Chondrocyte (in vitro differentiated cells): Measurements from ENCODE around the gene CAPNS1. TPM values are rescaled to one million over a fixed set of nuclear protein-coding genes. Genes with fewer than 3 reads are reported as not detected.
"Not testable (repeated sequence)": the region's sequence is repeated elsewhere in the genome, so short reads cannot be mapped to it uniquely, and the experiment has no call there.

Experiments
- DNase-seq: peaks from one replicate; pipeline ENCODE4 v3.0.0; 2021; ENCODE audit warnings: mixed read lengths, low spot score
- H3K27ac Mint-ChIP-seq: one replicate; pipeline ENCODE4 v1.8.0; 2021; ENCODE audit warnings: mild to moderate bottlenecking, moderate library complexity, mixed read lengths; ENCODE audit not compliant: unreplicated experiment
- H3K27me3 Mint-ChIP-seq: 2 replicates; pipeline ENCODE4 v1.8.0; 2021; ENCODE audit warnings: low read depth, mixed read lengths
- H3K36me3 Mint-ChIP-seq: 2 replicates; pipeline ENCODE4 v1.8.0; 2021; ENCODE audit warnings: low read depth, mixed read lengths
- H3K4me1 Mint-ChIP-seq: 2 replicates; pipeline ENCODE4 v1.8.0; 2021; ENCODE audit warnings: low read depth, mild to moderate bottlenecking, mixed read lengths
- H3K4me3 Mint-ChIP-seq: one replicate; pipeline ENCODE4 v1.8.0; 2021; ENCODE audit warnings: mild to moderate bottlenecking, moderate library complexity, mixed read lengths; ENCODE audit not compliant: unreplicated experiment
- H3K9me3 Mint-ChIP-seq: 2 replicates; pipeline ENCODE4 v1.8.0; 2021; ENCODE audit warnings: low read depth, mixed read lengths
- total RNA-seq: library from RNA; stranded (reverse); gene quantifications from 3 replicates; pipeline ENCODE4 v1.2.1, GENCODE V29; 2021
- TF ChIP-seq, protein P1 (sequence below): fragments of 200-600 bp; sonication (generic); IDR thresholded peaks from 2 replicates; pipeline ENCODE4 v1.5.0; 2021; ENCODE audit warnings: antibody characterized with exemption, mild to moderate bottlenecking, moderate library complexity

CAPNS1 gene
- total RNA-seq, 1 donor from 2014 or later, result 762 TPM

DNA sequence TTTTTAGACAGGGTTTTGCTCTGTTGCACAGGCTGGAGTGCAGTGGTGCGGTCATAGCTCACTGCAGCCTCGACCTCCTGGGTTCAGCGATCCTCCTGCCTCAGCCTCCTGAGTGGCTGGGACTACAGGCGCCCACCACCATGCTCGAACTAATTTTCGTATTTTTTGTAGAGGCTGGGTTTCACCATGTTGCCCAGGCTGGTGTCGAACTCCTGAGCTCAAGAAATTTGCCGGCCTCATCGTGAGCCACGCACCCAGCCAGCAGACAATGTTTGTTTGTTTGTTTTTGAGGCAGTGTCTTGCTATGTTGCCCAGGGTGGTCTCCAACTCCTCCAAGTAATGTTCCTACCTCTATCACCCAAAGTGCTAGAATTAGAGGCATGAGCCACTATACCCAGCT, 13.3 kb downstream of the CAPNS1 start:
- H3K4me3 Mint-ChIP-seq, result no peak overlapping the region

DNA sequence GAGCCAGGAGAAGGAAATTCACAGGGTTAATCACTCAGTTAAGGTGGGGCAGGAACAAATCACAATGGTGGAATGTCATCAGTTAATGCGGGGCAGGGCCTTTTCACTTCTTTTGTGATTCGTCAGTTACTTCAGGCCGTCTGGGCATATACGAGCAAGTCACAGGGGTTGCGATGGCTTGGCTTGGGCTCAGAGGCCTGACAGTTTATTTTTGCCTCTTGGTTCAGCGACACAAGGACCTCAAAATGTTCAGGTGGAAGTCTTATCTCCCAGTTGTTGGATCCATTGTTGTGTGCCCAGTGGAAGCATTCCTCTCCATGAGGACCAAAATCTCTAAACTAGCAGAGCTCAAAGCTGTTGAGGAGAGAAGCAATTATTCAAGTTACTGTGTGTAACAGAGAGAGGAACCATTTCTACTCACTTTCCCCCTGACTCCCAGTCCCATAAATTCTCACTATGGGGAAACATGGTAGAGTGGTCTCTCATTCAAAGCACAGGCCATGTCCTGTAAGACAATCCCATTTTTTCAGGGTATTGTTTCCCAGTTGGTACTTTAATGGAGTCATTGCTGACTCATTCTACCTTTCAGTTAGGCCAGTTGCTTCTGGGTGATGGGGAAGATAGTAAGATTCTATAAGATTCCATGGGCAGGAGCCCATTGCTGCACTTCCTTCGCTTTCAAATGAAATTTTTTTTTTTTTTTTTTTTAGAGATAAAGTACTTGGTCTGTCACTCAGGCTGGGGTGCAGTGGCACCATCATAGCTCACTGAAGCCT, 21.1 kb downstream of the CAPNS1 start:
- no peak overlapping the region for H3K4me3 Mint-ChIP-seq
- H3K27ac Mint-ChIP-seq, result no peak overlapping the region
- H3K4me1 Mint-ChIP-seq, result no peaks in the 10 kb centered on the region
- TF ChIP-seq, protein P1, sequence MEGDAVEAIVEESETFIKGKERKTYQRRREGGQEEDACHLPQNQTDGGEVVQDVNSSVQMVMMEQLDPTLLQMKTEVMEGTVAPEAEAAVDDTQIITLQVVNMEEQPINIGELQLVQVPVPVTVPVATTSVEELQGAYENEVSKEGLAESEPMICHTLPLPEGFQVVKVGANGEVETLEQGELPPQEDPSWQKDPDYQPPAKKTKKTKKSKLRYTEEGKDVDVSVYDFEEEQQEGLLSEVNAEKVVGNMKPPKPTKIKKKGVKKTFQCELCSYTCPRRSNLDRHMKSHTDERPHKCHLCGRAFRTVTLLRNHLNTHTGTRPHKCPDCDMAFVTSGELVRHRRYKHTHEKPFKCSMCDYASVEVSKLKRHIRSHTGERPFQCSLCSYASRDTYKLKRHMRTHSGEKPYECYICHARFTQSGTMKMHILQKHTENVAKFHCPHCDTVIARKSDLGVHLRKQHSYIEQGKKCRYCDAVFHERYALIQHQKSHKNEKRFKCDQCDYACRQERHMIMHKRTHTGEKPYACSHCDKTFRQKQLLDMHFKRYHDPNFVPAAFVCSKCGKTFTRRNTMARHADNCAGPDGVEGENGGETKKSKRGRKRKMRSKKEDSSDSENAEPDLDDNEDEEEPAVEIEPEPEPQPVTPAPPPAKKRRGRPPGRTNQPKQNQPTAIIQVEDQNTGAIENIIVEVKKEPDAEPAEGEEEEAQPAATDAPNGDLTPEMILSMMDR, result no peak
- H3K27me3 Mint-ChIP-seq, result no peaks in the 10 kb centered on the region
- no peak for DNase-seq
- peaks cover 11% of the 10 kb centered on the region for H3K36me3 Mint-ChIP-seq
- H3K9me3 Mint-ChIP-seq, result no peaks in the 10 kb centered on the region

More for the DNA sequence above, 13.3 kb downstream of the CAPNS1 start:
- H3K4me1 Mint-ChIP-seq, result no peaks in the 10 kb centered on the region
- no peaks in the 10 kb centered on the region for H3K27me3 Mint-ChIP-seq
- H3K36me3 Mint-ChIP-seq, result peaks cover 20% of the 10 kb centered on the region
- TF ChIP-seq, protein P1, result no peak
- no peaks in the 10 kb centered on the region for H3K9me3 Mint-ChIP-seq
- H3K27ac Mint-ChIP-seq, result no peak overlapping the region
- no peak for DNase-seq

DNA sequence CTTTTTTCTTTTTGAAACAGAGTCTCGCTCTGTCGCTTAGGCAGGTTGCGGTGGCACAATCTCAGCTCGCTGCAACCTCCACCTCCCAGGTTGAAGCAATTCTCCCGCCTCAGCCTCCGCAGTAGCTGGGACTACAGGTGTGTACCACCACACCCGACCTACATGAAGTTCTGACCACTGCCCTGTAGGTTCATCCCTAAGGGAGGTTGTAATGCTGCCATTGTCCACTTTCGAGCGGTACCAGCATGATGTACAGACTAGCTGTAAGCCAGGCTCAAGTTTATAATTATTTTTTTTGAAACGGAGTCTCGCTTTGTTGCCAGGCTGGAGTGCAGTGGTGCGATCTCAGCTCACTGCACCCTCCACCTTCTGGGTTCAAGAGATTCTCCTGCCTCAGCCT, 23.9 kb downstream of the CAPNS1 start:
- Mint-ChIP-seq H3K27ac (no peak overlapping the region), H3K4me3 (no peak overlapping the region), H3K36me3 (peaks cover 11% of the 10 kb centered on the region), H3K9me3 (no peaks in the 10 kb centered on the region), H3K27me3 (no peaks in the 10 kb centered on the region), H3K4me1 (no peaks in the 10 kb centered on the region)
- TF ChIP-seq, protein P1, result no peak
- no peak for DNase-seq

DNA sequence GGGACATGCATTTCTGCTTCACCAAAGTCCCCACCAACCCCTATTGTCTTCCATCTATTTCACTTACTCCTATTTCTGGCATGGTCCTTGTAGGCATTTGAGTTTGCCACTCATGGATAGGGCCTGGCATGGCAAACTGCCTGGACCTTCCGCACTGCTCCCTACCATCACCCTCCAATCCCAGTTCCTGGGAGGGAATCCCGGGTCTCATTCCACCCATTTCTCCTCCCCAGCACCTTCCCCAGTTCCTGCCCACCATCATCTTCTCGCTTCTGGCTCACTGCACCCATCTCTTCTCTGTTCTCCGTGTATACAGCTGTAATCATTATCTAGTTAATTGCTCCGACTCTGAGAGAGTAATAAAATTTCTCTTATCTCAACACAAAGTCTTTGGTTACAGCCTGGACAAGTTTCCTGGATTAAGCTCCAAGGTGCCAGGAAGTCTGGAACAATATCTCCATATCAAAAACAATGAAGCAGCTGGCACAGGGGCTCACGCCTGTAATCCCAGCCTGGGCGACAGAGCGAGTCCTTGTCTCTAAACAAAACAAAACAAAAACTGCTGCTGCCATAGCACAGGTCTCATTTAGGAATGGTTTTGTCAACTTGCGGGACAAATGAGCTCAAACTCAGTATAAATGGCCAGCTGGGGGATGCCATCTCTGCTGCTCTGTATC, 29.4 kb downstream of the CAPNS1 start:
- no peak overlapping the region for H3K27ac Mint-ChIP-seq
- H3K4me3 Mint-ChIP-seq, result no peak overlapping the region

DNA sequence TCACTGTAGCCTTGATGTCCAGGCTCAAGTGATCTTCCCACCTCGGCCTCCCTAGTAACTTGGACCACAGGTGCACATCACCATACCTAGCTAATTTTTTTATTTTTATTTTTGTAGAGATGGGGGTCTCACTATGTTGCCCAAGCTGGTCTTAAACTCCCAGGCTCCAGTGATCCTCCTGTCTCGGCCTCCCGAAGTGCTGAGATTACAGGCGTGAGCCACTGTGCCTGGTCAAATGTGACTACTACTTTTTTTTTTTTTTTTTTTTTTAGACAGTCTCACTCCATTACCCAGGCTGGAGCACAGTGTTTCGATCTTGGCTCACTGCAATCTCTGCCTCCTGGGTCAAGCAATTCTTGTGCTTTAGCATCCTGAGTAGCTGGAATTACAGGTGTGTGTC, 33.0 kb downstream of the CAPNS1 start:
- H3K36me3 Mint-ChIP-seq, result peaks cover 2% of the 10 kb centered on the region
- H3K4me3 Mint-ChIP-seq, result no peak overlapping the region
- no peak overlapping the region for H3K27ac Mint-ChIP-seq
- peaks cover 14% of the 10 kb centered on the region for H3K4me1 Mint-ChIP-seq
- H3K9me3 Mint-ChIP-seq, result peaks cover 2% of the 10 kb centered on the region
- no peaks in the 10 kb centered on the region for H3K27me3 Mint-ChIP-seq
- no peak for DNase-seq
- TF ChIP-seq, protein P1, result no peak

More for the DNA sequence above, 29.4 kb downstream of the CAPNS1 start:
- Mint-ChIP-seq H3K27me3 (no peaks in the 10 kb centered on the region), H3K36me3 (peaks cover 2% of the 10 kb centered on the region), H3K9me3 (no peaks in the 10 kb centered on the region), H3K4me1 (peaks cover 5% of the 10 kb centered on the region)
- DNase-seq, result no peak
- TF ChIP-seq, protein P1, result no peak

DNA sequence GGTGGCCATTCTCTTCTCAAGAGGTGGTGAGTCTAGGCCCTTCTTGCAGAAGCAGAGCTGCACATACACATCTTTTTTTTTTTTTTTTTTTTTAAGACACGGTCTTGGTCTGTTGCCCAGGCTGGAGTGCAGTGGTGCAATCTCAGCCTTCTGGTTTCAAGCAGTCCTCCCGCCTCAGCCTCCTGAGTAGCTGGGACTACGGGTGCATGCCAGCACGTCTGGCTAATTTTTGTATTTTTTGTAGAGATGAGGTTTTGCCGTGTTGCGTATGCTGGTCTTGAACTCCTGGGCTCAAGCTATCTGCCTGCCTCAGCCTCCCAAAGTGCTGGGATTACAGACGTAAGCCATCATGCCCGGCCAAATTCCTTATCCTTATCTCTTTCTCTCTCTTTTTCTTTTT, 34.0 kb downstream of the CAPNS1 start:
- H3K36me3 Mint-ChIP-seq, H3K27ac Mint-ChIP-seq, H3K9me3 Mint-ChIP-seq, H3K4me3 Mint-ChIP-seq, H3K27me3 Mint-ChIP-seq, DNase-seq: not testable (repeated sequence)
- H3K4me1 Mint-ChIP-seq, result peaks cover 14% of the 10 kb centered on the region

DNA sequence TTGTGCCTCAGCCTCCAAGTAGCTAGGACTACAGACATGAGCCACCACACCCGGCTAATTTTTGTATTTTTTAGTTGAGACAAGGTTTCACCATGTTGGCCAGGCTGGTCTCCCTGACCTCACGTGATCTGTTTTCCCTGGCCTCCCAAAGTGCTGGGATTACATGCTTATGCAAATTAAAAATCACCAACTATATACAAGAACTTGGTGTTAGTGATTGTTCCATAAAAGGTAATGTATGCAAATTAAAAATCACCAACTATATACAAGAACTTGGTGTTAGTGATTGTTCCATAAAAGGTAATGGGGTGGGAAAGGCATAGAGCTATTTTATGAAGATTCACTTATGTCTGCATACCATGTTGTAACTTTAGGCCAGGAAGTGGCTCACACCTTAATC, 39.2 kb downstream of the CAPNS1 start:
- not testable (repeated sequence) for DNase-seq, H3K27me3 Mint-ChIP-seq, H3K9me3 Mint-ChIP-seq, H3K4me3 Mint-ChIP-seq, H3K36me3 Mint-ChIP-seq, H3K27ac Mint-ChIP-seq
- H3K4me1 Mint-ChIP-seq, result peaks cover 21% of the 10 kb centered on the region
